ENCODE measurements around the gene TMC8. TPM values are rescaled to one million over a fixed set of nuclear protein-coding genes. Genes with fewer than 3 reads are reported as not detected.

The TMC8 gene
- polyA plus RNA-seq, 1 donor from 2014 or later, result 0.41 TPM

- no peaks in the 10 kb centered on the region for H3K9me2 ChIP-seq (ENCODE audit: insufficient read depth, low read length)
- no peak overlapping the region for H3K4me2 ChIP-seq (ENCODE audit: low read length)
- TF ChIP-seq REST (IDR thresholded peaks at IDR 0.05; ENCODE audit: borderline replicate concordance) (no peak), POLR2AphosphoS5 (IDR thresholded peaks at IDR 0.05) (no peak), RAD21 (conservative IDR thresholded peaks at IDR 0.05) (no peak), EZH2 (IDR thresholded peaks at IDR 0.05; ENCODE audit: borderline replicate concordance, insufficient read depth, low read length, poor library complexity, severe bottlenecking) (no peak), SMC3 (conservative IDR thresholded peaks at IDR 0.05; ENCODE audit: poor library complexity) (no peak), CTCF (IDR thresholded peaks at IDR 0.05; ENCODE audit: poor library complexity, severe bottlenecking) (no peak), MXI1 (conservative IDR thresholded peaks at IDR 0.05; ENCODE audit: poor library complexity, severe bottlenecking) (no peak), EP300 (conservative IDR thresholded peaks at IDR 0.05; ENCODE audit: poor library complexity, severe bottlenecking) (no peak), TAF1 (IDR thresholded peaks at IDR 0.05; ENCODE audit: low read depth) (no peak)
- H3K79me2 ChIP-seq (replicated peaks; ENCODE audit: insufficient read depth, low read length), result no peaks in the 10 kb centered on the region
- H3K9ac ChIP-seq (ENCODE audit: low read length), result no peak overlapping the region
- no peaks in the 10 kb centered on the region for H3K27me3 ChIP-seq (ENCODE audit: insufficient read depth, low read depth, low read length)
- H4K20me1 ChIP-seq (ENCODE audit: insufficient read depth), result no peaks in the 10 kb centered on the region
- no peak overlapping the region for H3K27ac ChIP-seq (ENCODE audit: low read length)
- H3K4me3 ChIP-seq (ENCODE audit: low read length), result no peak overlapping the region
- H3K36me3 ChIP-seq (ENCODE audit: insufficient read depth, low read length), result no peaks in the 10 kb centered on the region
- H3K9me3 ChIP-seq (ENCODE audit: low read length), result no peaks in the 10 kb centered on the region
- no peaks in the 10 kb centered on the region for H3F3A ChIP-seq (ENCODE audit: insufficient read depth, low read length, poor library complexity, severe bottlenecking)
- H2AFZ ChIP-seq (ENCODE audit: low read depth, low read length), result no peak overlapping the region
Observed at GRCh38 chr17:78164748-78165607, 34.4 kb downstream of the TMC8 start.

- H3K9ac ChIP-seq (ENCODE audit: low read length), result no peak overlapping the region
- TF ChIP-seq CTCF (IDR thresholded peaks at IDR 0.05; ENCODE audit: poor library complexity, severe bottlenecking) (no peak), SMC3 (conservative IDR thresholded peaks at IDR 0.05; ENCODE audit: poor library complexity) (no peak), EP300 (conservative IDR thresholded peaks at IDR 0.05; ENCODE audit: poor library complexity, severe bottlenecking) (no peak), RAD21 (conservative IDR thresholded peaks at IDR 0.05) (no peak), TAF1 (IDR thresholded peaks at IDR 0.05; ENCODE audit: low read depth) (no peak), EZH2 (IDR thresholded peaks at IDR 0.05; ENCODE audit: borderline replicate concordance, insufficient read depth, low read length, poor library complexity, severe bottlenecking) (no peak), MXI1 (conservative IDR thresholded peaks at IDR 0.05; ENCODE audit: poor library complexity, severe bottlenecking) (no peak), REST (IDR thresholded peaks at IDR 0.05; ENCODE audit: borderline replicate concordance) (no peak), POLR2AphosphoS5 (IDR thresholded peaks at IDR 0.05) (no peak)
Observed at GRCh38 chr17:78166416-78166815, 35.8 kb downstream of the TMC8 start.

More at GRCh38 chr17:78166416-78166815, 35.8 kb downstream of the TMC8 start:
- Histone ChIP-seq H3K9me3 (ENCODE audit: low read length) (no peaks in the 10 kb centered on the region), H3F3A (ENCODE audit: insufficient read depth, low read length, poor library complexity, severe bottlenecking) (no peaks in the 10 kb centered on the region), H3K4me2 (ENCODE audit: low read length) (no peak overlapping the region), H3K9me2 (ENCODE audit: insufficient read depth, low read length) (no peaks in the 10 kb centered on the region), H3K79me2 (replicated peaks; ENCODE audit: insufficient read depth, low read length) (no peaks in the 10 kb centered on the region), H3K27ac (ENCODE audit: low read length) (no peak overlapping the region), H4K20me1 (ENCODE audit: insufficient read depth) (no peaks in the 10 kb centered on the region), H3K4me3 (ENCODE audit: low read length) (no peak overlapping the region), H3K27me3 (ENCODE audit: insufficient read depth, low read depth, low read length) (no peaks in the 10 kb centered on the region), H2AFZ (ENCODE audit: low read depth, low read length) (no peak overlapping the region), H3K36me3 (ENCODE audit: insufficient read depth, low read length) (no peaks in the 10 kb centered on the region)

All from neural cell (in vitro differentiated cells).